GM12865 (cell line): ENCODE data around the gene SERPIND1.
"Not testable (repeated sequence)": the region's sequence is repeated elsewhere in the genome, so short reads cannot be mapped to it uniquely, and the experiment has no call there.

ENCODE experiments used
- DNase-seq: peaks from one replicate; pipeline ENCODE4 v3.0.0; 2010; ENCODE audit warnings: low read depth
- H3K4me3 ChIP-seq: 2 replicates; pipeline ENCODE4 v1.5.1; 2011; ENCODE audit warnings: mild to moderate bottlenecking, low read depth, low read length, control low read depth
- TF ChIP-seq, protein P1 (sequence below): IDR thresholded peaks from 2 replicates; pipeline ENCODE4 v1.5.1; 2011; ENCODE audit warnings: low read length, control low read depth, low read depth, inconsistent platforms; ENCODE audit not compliant: insufficient read depth; ENCODE audit errors: missing control alignments

Gene SERPIND1

GRCh38 chr22:20823264-20823663 is 49.4 kb downstream of the SERPIND1 start:
- no peak for DNase-seq
- no peak overlapping the region for H3K4me3 ChIP-seq
- TF ChIP-seq, protein P1, sequence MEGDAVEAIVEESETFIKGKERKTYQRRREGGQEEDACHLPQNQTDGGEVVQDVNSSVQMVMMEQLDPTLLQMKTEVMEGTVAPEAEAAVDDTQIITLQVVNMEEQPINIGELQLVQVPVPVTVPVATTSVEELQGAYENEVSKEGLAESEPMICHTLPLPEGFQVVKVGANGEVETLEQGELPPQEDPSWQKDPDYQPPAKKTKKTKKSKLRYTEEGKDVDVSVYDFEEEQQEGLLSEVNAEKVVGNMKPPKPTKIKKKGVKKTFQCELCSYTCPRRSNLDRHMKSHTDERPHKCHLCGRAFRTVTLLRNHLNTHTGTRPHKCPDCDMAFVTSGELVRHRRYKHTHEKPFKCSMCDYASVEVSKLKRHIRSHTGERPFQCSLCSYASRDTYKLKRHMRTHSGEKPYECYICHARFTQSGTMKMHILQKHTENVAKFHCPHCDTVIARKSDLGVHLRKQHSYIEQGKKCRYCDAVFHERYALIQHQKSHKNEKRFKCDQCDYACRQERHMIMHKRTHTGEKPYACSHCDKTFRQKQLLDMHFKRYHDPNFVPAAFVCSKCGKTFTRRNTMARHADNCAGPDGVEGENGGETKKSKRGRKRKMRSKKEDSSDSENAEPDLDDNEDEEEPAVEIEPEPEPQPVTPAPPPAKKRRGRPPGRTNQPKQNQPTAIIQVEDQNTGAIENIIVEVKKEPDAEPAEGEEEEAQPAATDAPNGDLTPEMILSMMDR = no peak

- H3K4me3 ChIP-seq, DNase-seq: not testable (repeated sequence)
Observed at GRCh38 chr22:20825216-20825615, 51.3 kb downstream of the SERPIND1 start.

GRCh38 chr22:20825624-20826023 is 51.7 kb downstream of the SERPIND1 start:
- H3K4me3 ChIP-seq = no peak overlapping the region
- DNase-seq = no peak
- TF ChIP-seq, protein P1 = no peak

GRCh38 chr22:20826373-20827152 is 52.6 kb downstream of the SERPIND1 start:
- not testable (repeated sequence) for DNase-seq

DNA sequence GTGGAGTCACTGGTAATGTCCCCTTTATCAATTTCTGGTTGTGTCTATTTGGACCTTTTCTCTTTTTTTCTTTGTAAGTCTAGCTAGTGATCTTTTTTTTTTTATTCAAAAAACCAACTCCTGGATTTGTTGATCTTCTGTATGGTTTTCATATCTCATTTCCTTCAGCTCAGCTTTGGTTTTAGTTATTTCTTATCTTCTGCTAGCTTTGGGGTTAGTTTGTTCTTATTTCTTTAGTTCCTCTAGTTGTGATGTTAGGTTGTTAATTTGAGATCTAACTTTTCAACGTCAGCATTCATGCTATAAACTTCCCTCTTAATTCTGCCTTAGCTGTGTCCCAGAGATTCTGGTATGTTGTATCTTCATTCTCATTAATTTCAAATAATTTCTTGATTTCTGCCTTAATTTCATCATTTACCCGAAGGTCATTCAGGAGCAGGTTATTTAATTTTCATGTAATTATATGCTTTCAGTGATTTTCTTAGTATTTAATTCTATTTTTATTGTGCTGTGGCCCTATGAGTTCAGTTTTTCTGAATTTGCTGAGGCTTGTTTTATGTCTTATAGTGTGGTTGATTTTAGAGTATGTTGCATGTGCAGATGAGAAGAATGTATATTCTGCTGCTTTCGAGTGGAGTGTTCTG is 55.7 kb downstream of the SERPIND1 start:
- TF ChIP-seq, protein P1 = no peak
- DNase-seq = no peak

More at GRCh38 chr22:20826373-20827152, 52.6 kb downstream of the SERPIND1 start:
- H3K4me3 ChIP-seq = not testable (repeated sequence)

DNA sequence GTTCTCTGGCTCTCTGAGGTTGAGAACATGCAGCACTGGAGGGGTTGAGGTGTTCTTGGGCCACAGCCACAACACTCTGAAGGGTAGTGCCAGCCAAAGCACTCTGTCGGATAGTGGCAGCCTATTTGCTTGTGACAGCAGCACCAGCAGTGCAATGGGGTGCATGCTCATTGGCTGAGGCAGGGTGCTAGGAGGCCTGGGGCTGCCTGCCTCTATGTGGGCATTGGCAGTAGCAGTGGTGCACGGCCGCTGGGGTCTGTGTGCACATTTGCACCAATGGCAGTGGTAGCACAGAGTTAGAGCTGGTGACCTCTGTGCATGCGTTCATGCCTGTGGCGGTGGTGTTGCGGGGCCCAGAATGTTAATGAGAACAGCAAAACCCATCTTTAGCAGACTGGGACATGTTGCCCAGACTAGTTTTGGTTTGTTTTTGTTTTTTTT is 59.3 kb downstream of the SERPIND1 start:
- no peak overlapping the region for H3K4me3 ChIP-seq
- no peak for DNase-seq
- TF ChIP-seq, protein P1 = no peak

More for the DNA sequence above, 55.7 kb downstream of the SERPIND1 start:
- no peak overlapping the region for H3K4me3 ChIP-seq

- DNase-seq = no peak
- TF ChIP-seq, protein P1 = no peak
- no peak overlapping the region for H3K4me3 ChIP-seq
Observed at GRCh38 chr22:20834206-20834605, 60.3 kb downstream of the SERPIND1 start.

GRCh38 chr22:20834725-20835124 is 60.8 kb downstream of the SERPIND1 start:
- TF ChIP-seq, protein P1 = no peak
- DNase-seq = no peak

More at GRCh38 chr22:20834725-20835124, 60.8 kb downstream of the SERPIND1 start:
- no peak overlapping the region for H3K4me3 ChIP-seq
